NCI-H2029 (cell line): ENCODE data around the gene ZBTB38.
A peak's percentile ranks its signal among the peaks of the same experiment; 100 is the strongest.

ENCODE experiments used
- DNase-seq: peaks from one replicate; lab custom pipeline; 2025; lab: John Stamatoyannopoulos, UW

The ZBTB38 gene

GRCh38 chr3:141405591-141405990 lies 37.3 kb downstream of the ZBTB38 start:
- DNase-seq = no peak

GRCh38 chr3:141406265-141406664 lies 38.0 kb downstream of the ZBTB38 start:
- DNase-seq = no peak

GRCh38 chr3:141407047-141407446 lies 38.7 kb downstream of the ZBTB38 start:
- no peak for DNase-seq

DNA sequence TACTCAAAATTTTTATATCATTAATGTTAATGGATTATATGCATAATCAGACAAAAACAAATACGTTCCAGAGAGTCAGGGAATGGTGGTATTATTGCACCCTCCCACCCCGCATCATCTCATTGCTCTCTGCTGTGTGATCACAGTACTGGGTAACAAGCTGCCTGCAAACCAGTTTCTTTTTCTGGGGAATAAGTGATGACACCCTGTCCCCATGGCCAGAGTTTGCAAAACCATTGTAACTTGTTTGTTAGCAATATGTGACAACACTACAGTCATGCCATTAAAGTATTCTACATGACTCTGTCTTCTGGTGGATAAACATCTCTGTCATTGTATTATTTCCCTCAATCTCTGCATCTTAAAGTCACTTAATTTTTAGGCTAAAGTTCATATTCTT lies 39.5 kb downstream of the ZBTB38 start:
- no peak for DNase-seq

- no peak for DNase-seq
These were observed 40.3 kb downstream of the ZBTB38 start for GRCh38 chr3:141408596-141408995.

GRCh38 chr3:141409940-141410241 lies 41.6 kb downstream of the ZBTB38 start:
- no peak for DNase-seq

- DNase-seq = peak; percentile 59
These were observed 42.1 kb downstream of the ZBTB38 start for GRCh38 chr3:141410408-141410807.

DNA sequence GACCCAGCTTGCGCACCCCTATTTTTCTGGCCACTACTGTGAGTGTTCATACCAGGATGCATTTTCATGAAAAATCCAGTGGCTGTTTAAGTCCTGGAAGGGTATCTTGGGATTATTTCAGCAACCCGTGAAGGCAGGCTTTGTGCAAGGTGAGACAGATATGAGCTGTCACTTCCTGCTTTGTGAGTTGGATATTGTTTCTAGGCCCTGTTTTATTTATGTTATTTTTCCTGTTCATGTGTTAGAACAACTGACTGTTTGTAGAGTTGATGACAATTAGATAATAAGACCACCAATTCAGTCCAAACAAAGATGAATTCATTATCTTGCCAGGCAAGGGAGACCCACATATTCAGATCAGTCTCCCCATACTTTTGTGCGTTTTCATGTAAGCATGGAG lies 42.5 kb downstream of the ZBTB38 start:
- DNase-seq = no peak

GRCh38 chr3:141411251-141411771 lies 43.0 kb downstream of the ZBTB38 start:
- DNase-seq = no peak

- peak; percentile 77 for DNase-seq
These were observed 44.0 kb downstream of the ZBTB38 start for GRCh38 chr3:141412087-141412935.

DNA sequence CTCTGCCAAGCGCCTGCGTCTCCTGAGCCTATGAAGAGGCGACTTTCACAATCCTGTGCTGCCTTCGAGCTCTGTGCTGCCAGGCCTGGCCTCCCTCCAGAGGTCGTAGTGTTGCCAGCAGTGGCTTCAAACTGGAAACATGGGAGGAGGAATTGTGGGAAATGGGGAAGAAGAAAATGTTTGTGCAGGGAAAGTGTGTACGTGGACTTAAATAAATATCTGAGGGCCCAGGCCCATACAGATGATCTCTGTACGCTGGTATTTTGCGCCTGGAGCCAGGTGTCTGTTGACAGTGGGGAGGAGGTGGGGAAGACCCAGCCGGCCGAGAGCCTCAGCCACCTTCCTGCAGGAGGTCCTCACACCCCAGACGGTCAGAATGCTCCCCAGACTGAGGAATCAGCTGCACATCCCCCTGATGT lies 44.6 kb downstream of the ZBTB38 start:
- DNase-seq = peak; percentile 92

- no peak for DNase-seq
These were observed 45.1 kb downstream of the ZBTB38 start for GRCh38 chr3:141413391-141413790.

DNA sequence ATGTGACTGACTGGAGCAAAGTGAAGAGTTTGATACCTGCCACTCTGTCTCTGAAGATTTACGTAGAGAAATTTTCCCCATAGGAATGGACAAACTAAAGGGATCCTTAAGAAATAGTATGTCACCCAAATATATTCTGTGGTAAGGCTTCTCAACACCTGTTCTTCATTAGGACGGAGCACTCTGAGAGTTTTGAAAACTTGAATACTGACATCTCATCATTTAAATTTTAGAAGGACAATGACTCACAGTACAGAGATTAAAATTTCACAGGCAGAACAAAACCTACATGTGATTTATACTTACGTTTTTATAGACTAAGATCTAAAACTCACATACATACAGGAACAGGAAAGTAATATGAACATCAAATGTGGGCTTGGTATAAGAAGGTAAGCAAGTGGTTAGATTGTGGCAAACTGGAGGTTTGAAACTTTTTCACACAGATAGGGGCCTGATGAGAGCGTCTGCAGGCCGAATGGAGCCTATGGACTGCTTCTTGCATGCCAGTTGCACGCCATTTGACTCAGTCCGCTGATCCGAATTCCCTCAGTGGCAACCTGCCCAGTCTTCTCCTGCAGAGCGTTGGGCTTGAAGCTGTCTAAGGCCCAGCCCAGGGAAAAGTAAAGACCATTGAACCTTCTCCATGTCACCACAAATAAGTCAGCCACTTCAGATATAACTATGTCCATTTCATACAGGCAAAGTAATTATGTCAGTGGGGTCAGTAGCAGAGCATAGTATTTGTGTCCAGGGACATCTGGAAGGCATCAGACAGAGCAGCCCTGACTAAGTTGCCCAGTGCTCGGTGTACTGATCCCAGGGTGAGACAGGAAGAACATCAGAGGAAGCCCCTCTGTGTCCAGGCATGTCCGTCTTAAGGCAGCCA lies 45.7 kb downstream of the ZBTB38 start:
- DNase-seq = no peak

- DNase-seq = no peak
These were observed 46.6 kb downstream of the ZBTB38 start for GRCh38 chr3:141414800-141415462.

DNA sequence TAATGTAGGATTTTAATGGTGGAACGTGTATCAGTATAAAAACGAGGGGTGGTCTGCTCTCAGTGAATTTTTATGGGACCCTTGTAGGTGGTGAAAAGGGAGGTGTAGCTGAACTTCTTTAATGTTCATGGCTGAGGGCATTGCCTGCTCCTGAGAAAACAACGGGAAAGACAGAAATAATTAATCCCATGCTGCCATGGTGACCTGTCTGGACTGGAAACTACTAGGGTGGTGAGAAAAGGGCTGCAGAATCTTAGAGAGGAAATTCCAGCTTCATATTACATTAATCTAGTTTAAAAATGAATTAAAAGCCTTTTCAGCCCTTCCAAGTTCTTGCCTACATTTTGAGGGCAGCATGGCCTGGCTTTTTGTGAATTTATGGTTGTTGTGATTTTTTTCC lies 47.6 kb downstream of the ZBTB38 start:
- no peak for DNase-seq
